Measurements from ENCODE around the gene ST6GAL1. TPM values are rescaled to one million over a fixed set of nuclear protein-coding genes. Genes with fewer than 3 reads are reported as not detected.

The ST6GAL1 gene
- total and polyA plus RNA-seq, 10 of the 15 experiments (the other 5 are each of a cell fraction or from before 2014, with no cell fraction given) = 74.2 to 248 (median 149) TPM

DNA sequence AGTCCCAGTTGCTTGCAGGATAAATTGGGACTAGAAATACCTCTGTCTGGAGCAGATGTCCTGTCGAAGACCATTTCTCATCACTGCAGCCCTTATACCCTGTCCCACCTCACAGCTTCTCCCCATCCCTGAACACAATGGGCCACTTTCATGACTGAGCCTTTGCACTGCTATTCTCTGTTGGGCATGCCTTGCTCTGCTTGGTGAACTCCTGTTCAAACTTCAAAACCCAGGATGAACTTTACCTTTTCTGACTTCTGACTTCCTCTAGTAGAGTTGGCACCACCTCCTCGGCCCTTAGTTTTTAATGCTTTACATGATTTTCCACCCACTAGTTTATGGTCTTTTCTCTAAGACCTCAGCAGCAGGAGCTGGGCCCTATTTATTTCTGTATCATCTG, 48.4 kb downstream of the ST6GAL1 start (continued):
- no peak for TF ChIP-seq USF2 (IDR thresholded peaks at IDR 0.05; ENCODE audit: borderline replicate concordance, low read depth, low read length)
- TF ChIP-seq EED (IDR thresholded peaks at IDR 0.05; ENCODE audit: low read depth) = no peak
- TF ChIP-seq YBX1 (IDR thresholded peaks at IDR 0.05) = no peak
- no peak for TF ChIP-seq CBX5 (IDR thresholded peaks at IDR 0.05; ENCODE audit: low read depth)
- no peak for TF ChIP-seq SREBF2 (IDR thresholded peaks at IDR 0.05; ENCODE audit: low read length)
- no peak for TF ChIP-seq E4F1 (IDR thresholded peaks at IDR 0.05; ENCODE audit: borderline replicate concordance, partially characterized antibody)
- no peak for TF ChIP-seq ZNF217 (IDR thresholded peaks at IDR 0.05)
- TF ChIP-seq BMI1 (IDR thresholded peaks at IDR 0.05; ENCODE audit: borderline replicate concordance) = no peak
- no peak for TF ChIP-seq RCOR1 (conservative IDR thresholded peaks at IDR 0.05; ENCODE audit: low read depth, low read length)

GRCh38 chr3:186979852-186980251, 49.5 kb downstream of the ST6GAL1 start:
- FAIRE-seq = no peak
- ATAC-seq = no peak
- TF ChIP-seq YY1 (IDR thresholded peaks at IDR 0.05; ENCODE audit: low read depth, low read length) (no peak), SIX5 (IDR thresholded peaks at IDR 0.05; ENCODE audit: low read depth, low read length, severe bottlenecking) (no peak), TARDBP (IDR thresholded peaks at IDR 0.05; ENCODE audit: borderline replicate concordance) (no peak), RCOR1 (conservative IDR thresholded peaks at IDR 0.05; ENCODE audit: low read depth, low read length) (no peak), HDGF (IDR thresholded peaks at IDR 0.05) (no peak), SREBF2 (IDR thresholded peaks at IDR 0.05; ENCODE audit: low read length) (no peak), YBX1 (IDR thresholded peaks at IDR 0.05) (no peak), IKZF1 (conservative IDR thresholded peaks at IDR 0.05) (no peak), NFYB (IDR thresholded peaks at IDR 0.05; ENCODE audit: insufficient read depth, low read depth, low read length) (no peak), PAX5 (IDR thresholded peaks at IDR 0.05; ENCODE audit: borderline replicate concordance, low read depth, low read length) (no peak), ELK1 (IDR thresholded peaks at IDR 0.05; ENCODE audit: low read depth, low read length) (no peak)

More at GRCh38 chr3:186979852-186980251, 49.5 kb downstream of the ST6GAL1 start:
- Histone ChIP-seq H4K20me1 (ENCODE audit: control insufficient read depth, insufficient read depth) (no peaks in the 10 kb centered on the region), H3K4me2 (ENCODE audit: control insufficient read depth, insufficient read depth) (no peak overlapping the region), H3K4me1 (ENCODE audit: control insufficient read depth, insufficient read depth, low read length) (no peaks in the 10 kb centered on the region), H2AFZ (ENCODE audit: control insufficient read depth, low read depth, low read length) (no peak overlapping the region), H3K9ac (ENCODE audit: control insufficient read depth, insufficient read depth, low read length) (no peak overlapping the region), H3K79me2 (ENCODE audit: control insufficient read depth, insufficient read depth, low read length) (no peaks in the 10 kb centered on the region), H3K36me3 (ENCODE audit: control insufficient read depth in 2 of 2, insufficient read depth in 2 of 2, low read length in 1 of 2) (peaks cover 0 to 23% of the 10 kb centered on the region in 2 experiments), H3K9me3 (replicated peaks; ENCODE audit: control insufficient read depth, insufficient read depth, low read length) (no peaks in the 10 kb centered on the region), H3K27ac (ENCODE audit: control insufficient read depth, insufficient read depth) (no peak overlapping the region), H3K4me3 (no peak overlapping the region), H3K27me3 (replicated peaks in 1 of 2; ENCODE audit: control insufficient read depth in 2 of 2, insufficient read depth in 2 of 2, low read length in 1 of 2) (no peaks in the 10 kb centered on the region)
- ChIA-PET SMC1A (ENCODE audit: uncharacterized antibody, unreplicated experiment) (interaction anchor here (1.2 kb wide), 1 partner anchor 14 kb away, joined by 3 read pairs; no protein-coding TSS in a partner anchor), POLR2A (interaction anchor here (0.7 to 0.9 kb wide), 4 partner anchors 21 to 161 kb away, joined by 3 to 5 read pairs (median 4); no protein-coding TSS in a partner anchor), RAD21 (ENCODE audit: unreplicated experiment) (interaction anchor here (0.7 kb wide), 1 partner anchor 13 kb away, joined by 3 read pairs; no protein-coding TSS in a partner anchor), CTCF (no interaction called here)
- BruUV-seq (replicated peaks) = no TSS peak
- in situ Hi-C loops (cut with MboI) = no loop called here
- WGBS (ENCODE audit: insufficient coverage, insufficient replicate concordance, low lambda C conversion rate, missing lambda C conversion rate) = 99% methylated on average over 3 of the region's 3 CpGs
- DNase-seq (ENCODE audit: low read depth, low spot score) = no peak
- intact Hi-C loops (cut with micrococcal nuclease; ENCODE audit: unreplicated experiment) = no loop called here

Measured in GM12878 (cell line).